H9 (cell line): ENCODE data around the gene SLC51A. TPM values are rescaled to one million over a fixed set of nuclear protein-coding genes. Genes with fewer than 3 reads are reported as not detected.

Experiments
- DNase-seq: peaks from one replicate; pipeline ENCODE4 v3.0.0-alpha.2; 2017
- H2AFZ ChIP-seq: one replicate; pipeline ENCODE4 v1.6.1; 2013; ENCODE audit warnings: mild to moderate bottlenecking, low read length, control low read depth, moderate library complexity
- H2AK5ac ChIP-seq: 2 replicates; pipeline ENCODE4 v1.6.1; 2013; ENCODE audit warnings: low read length, control low read depth, mixed read lengths; ENCODE audit not compliant: insufficient read length
- H2BK120ac ChIP-seq: one replicate; pipeline ENCODE4 v1.6.1; 2013; ENCODE audit warnings: low read depth, mild to moderate bottlenecking, low read length, control low read depth, inconsistent platforms; ENCODE audit not compliant: poor library complexity, severe bottlenecking
- H2BK12ac ChIP-seq: 2 replicates; pipeline ENCODE4 v1.6.1; 2013; ENCODE audit warnings: low read length, control low read depth, mixed read lengths, low read depth; ENCODE audit not compliant: insufficient read length
- H2BK15ac ChIP-seq: 2 replicates; pipeline ENCODE4 v1.6.1; 2013; ENCODE audit warnings: low read depth, low read length, control low read depth
- H2BK20ac ChIP-seq: one replicate; pipeline ENCODE4 v1.6.1; 2013; ENCODE audit warnings: low read depth, mild to moderate bottlenecking, low read length, control low read depth, inconsistent platforms; ENCODE audit not compliant: poor library complexity, severe bottlenecking
- H2BK5ac ChIP-seq: 2 replicates; pipeline ENCODE4 v1.6.1; 2013; ENCODE audit warnings: low read length, control low read depth, mixed read lengths; ENCODE audit not compliant: insufficient read length
- H3K14ac ChIP-seq: 2 replicates; pipeline ENCODE4 v1.6.1; 2013; ENCODE audit warnings: low read length, control low read depth; ENCODE audit not compliant: insufficient read depth
- H3K18ac ChIP-seq: 2 replicates; pipeline ENCODE4 v1.6.1; 2013; ENCODE audit warnings: low read depth, mild to moderate bottlenecking, mixed read lengths, low read length, control low read depth; ENCODE audit not compliant: insufficient read length
- H3K23ac ChIP-seq: 2 replicates; pipeline ENCODE4 v1.6.1; 2013; ENCODE audit warnings: low read length, control low read depth, mixed read lengths, low read depth; ENCODE audit not compliant: insufficient read length
- H3K23me2 ChIP-seq: 2 replicates; pipeline ENCODE4 v1.6.1; 2013; ENCODE audit warnings: low read depth, mild to moderate bottlenecking, mixed read lengths, low read length, control low read depth; ENCODE audit not compliant: insufficient read length, poor library complexity, severe bottlenecking
- H3K27ac ChIP-seq: 2 replicates; pipeline ENCODE4 v1.5.1; 2013; ENCODE audit warnings: low read length, control low read depth, mixed read lengths, low read depth; ENCODE audit not compliant: insufficient read length
- H3K27me3 ChIP-seq: 2 replicates; pipeline ENCODE4 v1.6.1; 2013; ENCODE audit warnings: low read length, control low read depth, inconsistent platforms; ENCODE audit not compliant: insufficient read depth
- H3K4ac ChIP-seq: 2 replicates; pipeline ENCODE4 v1.6.1; 2013; ENCODE audit warnings: low read depth, mild to moderate bottlenecking, control low read depth, inconsistent platforms, low read length, moderate library complexity
- H3K4me1 ChIP-seq: 2 replicates; pipeline ENCODE4 v1.6.1; 2013; ENCODE audit warnings: low read length, control low read depth, inconsistent platforms; ENCODE audit not compliant: insufficient read depth
- H3K4me2 ChIP-seq: 2 replicates; pipeline ENCODE4 v1.6.1; 2013; ENCODE audit warnings: low read length, control low read depth, mixed read lengths; ENCODE audit not compliant: insufficient read length, insufficient read depth
- H3K56ac ChIP-seq: 2 replicates; pipeline ENCODE4 v1.6.1; 2013; ENCODE audit warnings: low read depth, mild to moderate bottlenecking, mixed read lengths, low read length, control low read depth; ENCODE audit not compliant: insufficient read length
- H3K79me1 ChIP-seq: 2 replicates; pipeline ENCODE4 v1.6.1; 2013; ENCODE audit warnings: low read depth, mild to moderate bottlenecking, moderate library complexity, low read length, control low read depth, inconsistent platforms; ENCODE audit not compliant: insufficient read depth, poor library complexity, severe bottlenecking
- H3K79me2 ChIP-seq: 2 replicates; pipeline ENCODE4 v1.6.1; 2013; ENCODE audit warnings: low read length, control low read depth, inconsistent platforms; ENCODE audit not compliant: insufficient read depth
- H3K9ac ChIP-seq: 2 replicates; pipeline ENCODE4 v1.6.1; 2013; ENCODE audit warnings: low read length, control low read depth, mixed read lengths; ENCODE audit not compliant: insufficient read length; ENCODE audit errors: extremely low read depth
- H3K9me3 ChIP-seq: one replicate; pipeline ENCODE4 v1.6.1; 2013; ENCODE audit warnings: low read depth, low read length, inconsistent platforms; ENCODE audit not compliant: control insufficient read depth
- H3T11ph ChIP-seq: one replicate; pipeline ENCODE4 v1.6.1; 2013; ENCODE audit warnings: mild to moderate bottlenecking, low read length, control low read depth, inconsistent platforms
- H4K20me1 ChIP-seq: one replicate; pipeline ENCODE4 v1.6.1; 2013; ENCODE audit not compliant: control insufficient read depth, insufficient read length, insufficient read depth
- H4K5ac ChIP-seq: 2 replicates; pipeline ENCODE4 v1.6.1; 2013; ENCODE audit warnings: low read depth, mild to moderate bottlenecking, mixed read lengths, low read length, control low read depth; ENCODE audit not compliant: insufficient read length
- H4K8ac ChIP-seq: replicated peaks from 2 replicates; pipeline ENCODE4 v1.6.1; 2013; ENCODE audit warnings: low read length, control low read depth, mixed read lengths, low read depth; ENCODE audit not compliant: insufficient read length
- H4K91ac ChIP-seq: 2 replicates; pipeline ENCODE4 v1.6.1; 2013; ENCODE audit warnings: low read depth, mild to moderate bottlenecking, moderate library complexity, mixed read lengths, low read length, control low read depth; ENCODE audit not compliant: insufficient read length
- H3K27ac Mint-ChIP-seq, 3 experiments: 2 replicates in 2 of 3; 3 replicates in 1 of 3; pipeline ENCODE4 v1.8.0; 2020 to 2021; ENCODE audit warnings: mixed read lengths in 3 of 3, mild to moderate bottlenecking in 1 of 3, moderate library complexity in 1 of 3
- H3K27me3 Mint-ChIP-seq: 2 replicates; pipeline ENCODE4 v1.8.0; 2021; ENCODE audit warnings: low read depth, mild to moderate bottlenecking, moderate library complexity, mixed read lengths
- H3K36me3 Mint-ChIP-seq, 3 experiments: 2 replicates in 2 of 3; 3 replicates in 1 of 3; pipeline ENCODE4 v1.8.0; 2020 to 2021; ENCODE audit warnings: low read depth in 3 of 3, mixed read lengths in 3 of 3; ENCODE audit not compliant: insufficient read depth in 1 of 3
- H3K4me1 Mint-ChIP-seq, 2 experiments: 2 replicates each; pipeline ENCODE4 v1.8.0; 2020; ENCODE audit warnings: mixed read lengths in 2 of 2
- H3K4me3 Mint-ChIP-seq, 2 experiments: 2 replicates in 1 of 2; 3 replicates in 1 of 2; pipeline ENCODE4 v1.8.0; 2020 to 2021; ENCODE audit warnings: mild to moderate bottlenecking in 2 of 2, mixed read lengths in 2 of 2, moderate library complexity in 1 of 2
- H3K9me3 Mint-ChIP-seq, 2 experiments: 2 replicates in 1 of 2; 3 replicates in 1 of 2; pipeline ENCODE4 v1.8.0; 2020; ENCODE audit warnings: mild to moderate bottlenecking in 2 of 2, mixed read lengths in 2 of 2, moderate library complexity in 1 of 2
- CTCF ChIP-seq: fragments of 200-600 bp; sonication (generic); conservative IDR thresholded peaks from 3 replicates; pipeline ENCODE4 v1.8.0; 2021; ENCODE audit warnings: antibody characterized with exemption, mild to moderate bottlenecking
- WGBS: extraction: QIAGEN DNeasy Blood & Tissue Kit; methylation state at CpG from one replicate; pipeline ENCODE4 v1.1.7; 2013; ENCODE audit warnings: missing lambda C conversion rate, low lambda C conversion rate, mixed read lengths; ENCODE audit not compliant: insufficient read length; ENCODE audit errors: extremely low coverage; 5-methylcytosine and 5-hydroxymethylcytosine counted together
- total RNA-seq: library from RNA; stranded (reverse); gene quantifications from 2 replicates; pipeline ENCODE4 v1.2.1, GENCODE V29; 2021

Gene SLC51A
- total RNA-seq, 1 experiment from 2014 or later, result 5.6 TPM

GRCh38 chr3:196214783-196215441 is 1.4 kb upstream of the SLC51A start:
- TF ChIP-seq CTCF, result no peak
- Mint-ChIP-seq H3K4me1 (peaks cover 28 to 39% of the 10 kb centered on the region in 2 experiments), H3K9me3 (no peaks in the 10 kb centered on the region), H3K27me3 (peaks cover 4% of the 10 kb centered on the region), H3K27ac (0 out of 7 replicates have a peak overlapping the region, but pooled peaks of 1 of the 3 experiments have one; percentile 61), H3K36me3 (peaks cover 0 to 2% (median 0%) of the 10 kb centered on the region in 3 experiments; a peak in 1 of 7 replicates), H3K4me3 (no peak overlapping the region)
- no peak overlapping the region for H2BK20ac ChIP-seq
- no peak overlapping the region for H2BK120ac ChIP-seq
- no peak overlapping the region for H2BK15ac ChIP-seq
- H3K9ac ChIP-seq, result no peak overlapping the region
- H3K4me2 ChIP-seq, result no peak overlapping the region
- no peak overlapping the region for H3T11ph ChIP-seq
- H3K14ac ChIP-seq, result no peak overlapping the region
- H3K4ac ChIP-seq, result no peak overlapping the region
- no peaks in the 10 kb centered on the region for H3K9me3 ChIP-seq
- H3K4me1 ChIP-seq, result 0 out of 2 replicates have a peak, but pooled peaks cover 2% of the 10 kb centered on the region
- H2BK12ac ChIP-seq, result no peak overlapping the region
- no peak overlapping the region for H3K23ac ChIP-seq
- no peaks in the 10 kb centered on the region for H3K23me2 ChIP-seq
- no peak overlapping the region for H2AFZ ChIP-seq
- H3K27me3 ChIP-seq, result no peaks in the 10 kb centered on the region
- no peaks in the 10 kb centered on the region for H4K20me1 ChIP-seq
- no peak for DNase-seq
- H3K18ac ChIP-seq, result peak overlapping the region; percentile 6
- no peak overlapping the region for H4K5ac ChIP-seq
- no peak overlapping the region for H3K27ac ChIP-seq
- H3K79me2 ChIP-seq, result no peaks in the 10 kb centered on the region
- H3K79me1 ChIP-seq, result no peaks in the 10 kb centered on the region
- no peak overlapping the region for H3K56ac ChIP-seq
- no CpG with 5 or more reads among the region's 16 CpGs for WGBS
- H4K91ac ChIP-seq, result no peak overlapping the region
- no peak overlapping the region for H4K8ac ChIP-seq
- no peak overlapping the region for H2AK5ac ChIP-seq
- H2BK5ac ChIP-seq, result no peak overlapping the region
